Uterus (tissue), 2 donors: ENCODE data around the gene TMEM233.

Source experiments
- CTCF ChIP-seq, 4 experiments: fragments of 200-600 bp in 2 of 4; fragments of 450-650 bp in 2 of 4; sonication (generic) in 2 of 4; IDR thresholded peaks; one replicate each; pipeline ENCODE4 v1.5.1; 2016 to 2019; ENCODE audit warnings: antibody characterized with exemption in 4 of 4, mild to moderate bottlenecking in 2 of 4, moderate library complexity in 1 of 4
- POLR2A ChIP-seq, 2 donors: fragments of 450-650 bp; IDR thresholded peaks; one replicate each; pipeline ENCODE4 v1.6.1; 2016; ENCODE audit warnings: antibody characterized with exemption in 2 of 2, mild to moderate bottlenecking in 1 of 2, moderate library complexity in 1 of 2

- TF ChIP-seq CTCF (IDR thresholded peaks at IDR 0.05) (no peak), POLR2A (IDR thresholded peaks at IDR 0.05) (no peak)
Measured at GRCh38 chr12:119686776-119687175, 93.2 kb downstream of the TMEM233 start.
